NB4 (cell line): ENCODE measurements around the gene HLCS.

Source experiments
- MYC ChIP-seq: IDR thresholded peaks from 2 replicates; pipeline ENCODE4 v1.6.1; 2011; ENCODE audit warnings: low read depth, low read length
- TF ChIP-seq, protein P1 (sequence below): IDR thresholded peaks from one replicate; pipeline ENCODE4 v1.5.1; 2012; ENCODE audit warnings: low read depth, low read length
- TF ChIP-seq, protein P2 (sequence below): IDR thresholded peaks from 2 replicates; pipeline ENCODE4 v1.6.1; 2011; ENCODE audit warnings: low read depth, low read length

DNA sequence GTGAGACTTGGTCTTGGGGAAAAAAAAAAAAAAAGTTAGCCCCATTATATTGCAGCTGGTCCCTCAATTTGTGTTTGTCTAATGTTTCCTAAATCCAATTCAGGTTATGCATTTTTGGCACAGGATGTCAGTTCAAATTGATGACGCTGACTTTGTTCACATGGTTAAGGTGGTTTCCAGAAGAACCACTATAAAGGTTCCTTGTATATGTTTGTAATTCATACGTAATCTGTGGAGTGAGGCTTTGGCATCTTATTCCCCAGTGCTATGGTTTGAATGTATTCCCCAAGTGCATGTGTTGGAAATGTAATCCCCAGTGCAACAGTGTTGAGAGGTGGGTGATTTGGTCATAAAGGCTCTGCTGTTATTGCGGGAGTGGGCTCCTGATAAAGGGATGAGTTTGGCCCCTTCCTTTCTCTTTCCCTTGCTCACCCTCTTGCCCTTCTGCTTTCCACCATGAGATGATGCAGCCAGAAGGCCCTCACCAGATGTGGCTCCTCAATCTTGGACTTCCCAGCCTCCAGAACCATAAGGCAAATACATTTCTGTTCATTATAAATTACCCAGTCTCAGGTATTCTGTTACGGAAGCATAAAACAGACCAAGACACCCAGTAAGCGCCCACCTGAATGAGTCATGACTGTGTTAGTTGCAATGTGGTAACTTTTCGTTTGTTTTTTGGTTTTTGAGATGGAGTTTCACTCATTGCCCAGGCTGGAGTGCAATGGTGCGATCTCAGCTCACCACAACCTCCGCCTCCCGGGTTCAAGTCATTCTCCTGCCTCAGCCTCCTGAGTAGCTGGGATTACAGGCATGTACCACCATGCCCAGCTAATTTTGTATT is 19.5 kb upstream of the HLCS start:
- TF ChIP-seq, protein P1, sequence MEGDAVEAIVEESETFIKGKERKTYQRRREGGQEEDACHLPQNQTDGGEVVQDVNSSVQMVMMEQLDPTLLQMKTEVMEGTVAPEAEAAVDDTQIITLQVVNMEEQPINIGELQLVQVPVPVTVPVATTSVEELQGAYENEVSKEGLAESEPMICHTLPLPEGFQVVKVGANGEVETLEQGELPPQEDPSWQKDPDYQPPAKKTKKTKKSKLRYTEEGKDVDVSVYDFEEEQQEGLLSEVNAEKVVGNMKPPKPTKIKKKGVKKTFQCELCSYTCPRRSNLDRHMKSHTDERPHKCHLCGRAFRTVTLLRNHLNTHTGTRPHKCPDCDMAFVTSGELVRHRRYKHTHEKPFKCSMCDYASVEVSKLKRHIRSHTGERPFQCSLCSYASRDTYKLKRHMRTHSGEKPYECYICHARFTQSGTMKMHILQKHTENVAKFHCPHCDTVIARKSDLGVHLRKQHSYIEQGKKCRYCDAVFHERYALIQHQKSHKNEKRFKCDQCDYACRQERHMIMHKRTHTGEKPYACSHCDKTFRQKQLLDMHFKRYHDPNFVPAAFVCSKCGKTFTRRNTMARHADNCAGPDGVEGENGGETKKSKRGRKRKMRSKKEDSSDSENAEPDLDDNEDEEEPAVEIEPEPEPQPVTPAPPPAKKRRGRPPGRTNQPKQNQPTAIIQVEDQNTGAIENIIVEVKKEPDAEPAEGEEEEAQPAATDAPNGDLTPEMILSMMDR, result no peak
- TF ChIP-seq MYC, result no peak
- TF ChIP-seq, protein P2, sequence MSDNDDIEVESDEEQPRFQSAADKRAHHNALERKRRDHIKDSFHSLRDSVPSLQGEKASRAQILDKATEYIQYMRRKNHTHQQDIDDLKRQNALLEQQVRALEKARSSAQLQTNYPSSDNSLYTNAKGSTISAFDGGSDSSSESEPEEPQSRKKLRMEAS, result no peak
